ENCODE measurements around the gene CLEC19A.

- TF ChIP-seq POLR2A (IDR thresholded peaks at IDR 0.05; ENCODE audit: low read depth, low read length) (no peak), POLR2AphosphoS5 (IDR thresholded peaks at IDR 0.05; ENCODE audit: low read depth, low read length) (no peak), TAF1 (IDR thresholded peaks at IDR 0.05; ENCODE audit: low read depth, low read length) (no peak), SPI1 (IDR thresholded peaks at IDR 0.05; ENCODE audit: low read depth, low read length) (no peak), POU2F2 (IDR thresholded peaks at IDR 0.05; ENCODE audit: low read depth, low read length) (no peak), PAX5 (IDR thresholded peaks at IDR 0.05; ENCODE audit: insufficient read depth, low read length, severe bottlenecking) (no peak)
Observed at GRCh38 chr16:19284207-19284606, 1.3 kb upstream of the CLEC19A start.

Measured in GM12891 (cell line).